HCT116 (cell line): Measurements from ENCODE around the gene SUPT3H. TPM values are rescaled to one million over a fixed set of nuclear protein-coding genes. Genes with fewer than 3 reads are reported as not detected.

Experiments
- ATAC-seq: fragments of 200-7000 bp; cut with Tn5 transposase; 2 replicates; pipeline ENCODE4 v1.9.1; 2020; ENCODE audit warnings: mild to moderate bottlenecking, moderate library complexity
- BruUV-seq: library from RNA; stranded (reverse); fragments of 400-500 nt; replicated peaks from 2 replicates; lab custom pipeline; 2021; lab: Mats Ljungman, UMichigan
- CTCF ChIA-PET: fragments of 300-600 bp; sonication (Branson Sonifier 250); formaldehyde crosslinking; loops from one replicate; lab custom pipeline; 2021; ENCODE audit warnings: antibody characterized with exemption; lab: Charles Lee
- POLR2A ChIA-PET: fragments of 300-600, 350-600 bp; sonication (Branson Sonifier 250); formaldehyde crosslinking; loops from one replicate; lab custom pipeline; 2021; ENCODE audit warnings: antibody characterized with exemption; lab: Charles Lee
- RAD21 ChIA-PET, 2 experiments: fragments of 300-600 bp; sonication (Branson Sonifier 250); formaldehyde crosslinking; loops; one replicate each; lab custom pipeline; 2023; ENCODE audit warnings: low total read pairs in 2 of 2; ENCODE audit not compliant: uncharacterized antibody in 2 of 2, unreplicated experiment in 2 of 2, low non-redundant PET in 1 of 2; lab: Charles Lee
- DNase-seq: peaks from one replicate; pipeline ENCODE4 v3.0.0-alpha.2; 2010; ENCODE audit warnings: low read depth, low spot score
- H2AFZ ChIP-seq: fragments of 200-600 bp; shearing (Covaris generic), sonication (generic); 2 replicates; pipeline ENCODE4 v1.6.1; 2017; ENCODE audit warnings: low read depth, mixed run types, mixed read lengths, antibody characterized with exemption, low read length; ENCODE audit not compliant: poor library complexity, severe bottlenecking
- H3K27ac ChIP-seq: 2 replicates; pipeline ENCODE4 v1.5.1; 2012; ENCODE audit warnings: low read depth, low read length
- H3K27me3 ChIP-seq: fragments of 200-600 bp; sonication (generic); 2 replicates; pipeline ENCODE4 v1.6.1; 2016; ENCODE audit warnings: mixed run types, low read length, mixed read lengths; ENCODE audit not compliant: insufficient read depth
- H3K36me3 ChIP-seq, 2 experiments: fragments of 200-500 bp in 1 of 2; fragments of 200-600 bp in 1 of 2; sonication (Bioruptor generic) in 1 of 2; sonication (generic) in 1 of 2; 2 replicates each; pipeline versions ENCODE4 v1.5.1 to v1.6.1; 2014 to 2016; ENCODE audit warnings: low read length in 2 of 2, inconsistent platforms in 1 of 2, mixed read lengths in 1 of 2, mixed run types in 1 of 2; ENCODE audit not compliant: insufficient read depth in 2 of 2, control insufficient read depth in 1 of 2
- H3K4me1 ChIP-seq, 2 experiments: fragments of 200-600 bp in 1 of 2; sonication (generic) in 1 of 2; 2 replicates each; pipeline versions ENCODE4 v1.5.1 to v1.6.1; 2012 to 2017; ENCODE audit warnings: low read length in 2 of 2, inconsistent platforms in 1 of 2, mild to moderate bottlenecking in 1 of 2, mixed read lengths in 1 of 2, mixed run types in 1 of 2, moderate library complexity in 1 of 2; ENCODE audit not compliant: insufficient read depth in 2 of 2, control insufficient read depth in 1 of 2
- H3K4me2 ChIP-seq: fragments of 200-600 bp; sonication (generic); 2 replicates; pipeline ENCODE4 v1.6.1; 2017; ENCODE audit warnings: mixed run types, low read length, mixed read lengths
- H3K4me3 ChIP-seq, 2 experiments: fragments of 200-600 bp in 1 of 2; sonication (generic) in 1 of 2; replicated peaks in 1 of 2; 2 replicates each; pipeline ENCODE4 v1.5.1; 2011 to 2016; ENCODE audit warnings: low read length in 2 of 2, control low read depth in 1 of 2, low read depth in 1 of 2, mild to moderate bottlenecking in 1 of 2, mixed read lengths in 1 of 2, mixed run types in 1 of 2
- H3K79me2 ChIP-seq: fragments of 200-600 bp; sonication (generic); 2 replicates; pipeline ENCODE4 v1.6.1; 2017; ENCODE audit warnings: mild to moderate bottlenecking, mixed run types, low read length, moderate library complexity, mixed read lengths; ENCODE audit not compliant: insufficient read depth
- H3K9ac ChIP-seq: fragments of 200-600 bp; sonication (generic); 2 replicates; pipeline ENCODE4 v1.6.1; 2016; ENCODE audit warnings: low read length, mixed read lengths
- H3K9me2 ChIP-seq: fragments of 200-600 bp; sonication (generic), shearing (Covaris generic); 2 replicates; pipeline ENCODE4 v1.6.1; 2017; ENCODE audit warnings: mixed run types, mild to moderate bottlenecking, moderate library complexity; ENCODE audit not compliant: insufficient read depth
- H3K9me3 ChIP-seq, 2 experiments: fragments of 200-500 bp in 1 of 2; fragments of 200-600 bp in 1 of 2; sonication (Bioruptor generic) in 1 of 2; sonication (generic) in 1 of 2; 2 replicates each; pipeline ENCODE4 v1.6.1; 2014 to 2017; ENCODE audit warnings: low read length in 2 of 2, mixed read lengths in 2 of 2, inconsistent platforms in 1 of 2, low read depth in 1 of 2, mild to moderate bottlenecking in 1 of 2, mixed run types in 1 of 2, moderate library complexity in 1 of 2; ENCODE audit not compliant: control insufficient read depth in 1 of 2, insufficient read depth in 1 of 2
- H4K20me1 ChIP-seq: fragments of 200-600 bp; sonication (generic), shearing (Covaris generic); 2 replicates; pipeline ENCODE4 v1.6.1; 2017; ENCODE audit warnings: mixed run types, mild to moderate bottlenecking, moderate library complexity; ENCODE audit not compliant: insufficient read depth
- CBX3 ChIP-seq: IDR thresholded peaks from 2 replicates; pipeline ENCODE4 v1.6.1; 2012; ENCODE audit warnings: low read depth
- CEBPB ChIP-seq: IDR thresholded peaks from 2 replicates; pipeline ENCODE4 v1.6.1; 2012; ENCODE audit warnings: low read depth
- EGR1 ChIP-seq: IDR thresholded peaks from 2 replicates; pipeline ENCODE4 v1.6.1; 2012; ENCODE audit warnings: low read depth
- ELF1 ChIP-seq: IDR thresholded peaks from 2 replicates; pipeline ENCODE4 v1.6.1; 2012; ENCODE audit warnings: low read depth, borderline replicate concordance
- EZH2 ChIP-seq: fragments of 200-600 bp; sonication (generic); IDR thresholded peaks from 2 replicates; pipeline ENCODE4 v1.6.1; 2017; ENCODE audit warnings: antibody characterized with exemption, mixed run types
- EZH2phosphoT487 ChIP-seq: fragments of 200-600 bp; IDR thresholded peaks from 2 replicates; pipeline ENCODE4 v1.6.1; 2018; ENCODE audit warnings: antibody characterized with exemption, borderline replicate concordance
- FOSL1 ChIP-seq: IDR thresholded peaks from 2 replicates; pipeline ENCODE4 v1.6.1; 2012; ENCODE audit warnings: low read depth
- JUND ChIP-seq: IDR thresholded peaks from 2 replicates; pipeline ENCODE4 v1.6.1; 2012
- MAX ChIP-seq: IDR thresholded peaks from 2 replicates; pipeline ENCODE4 v1.6.1; 2012
- POLR2A ChIP-seq: IDR thresholded peaks from 2 replicates; pipeline ENCODE4 v1.7.0; 2011; ENCODE audit warnings: borderline replicate concordance; ENCODE audit not compliant: insufficient read depth, insufficient read length; ENCODE audit errors: extremely low read depth
- POLR2AphosphoS5 ChIP-seq: IDR thresholded peaks from 2 replicates; pipeline ENCODE4 v1.6.1; 2011; ENCODE audit warnings: mild to moderate bottlenecking, low read depth, low read length, moderate library complexity
- RAD21 ChIP-seq: IDR thresholded peaks from 2 replicates; pipeline ENCODE4 v1.6.1; 2012; ENCODE audit warnings: low read depth, mild to moderate bottlenecking
- REST ChIP-seq: IDR thresholded peaks from 2 replicates; pipeline ENCODE4 v1.6.1; 2012; ENCODE audit warnings: low read depth
- SIN3A ChIP-seq: IDR thresholded peaks from 2 replicates; pipeline ENCODE4 v1.6.1; 2012; ENCODE audit warnings: low read depth
- SP1 ChIP-seq: IDR thresholded peaks from 2 replicates; pipeline ENCODE4 v1.6.1; 2012; ENCODE audit warnings: low read depth
- SRF ChIP-seq: IDR thresholded peaks from 2 replicates; pipeline ENCODE4 v1.6.1; 2012; ENCODE audit warnings: low read depth
- TCF7L2 ChIP-seq: IDR thresholded peaks from 2 replicates; pipeline ENCODE4 v1.7.0; 2011; ENCODE audit warnings: borderline replicate concordance, inconsistent platforms; ENCODE audit not compliant: insufficient read depth, insufficient read length; ENCODE audit errors: extremely low read depth
- intact Hi-C: fragments of 100-400 bp; cut with micrococcal nuclease; formaldehyde crosslinking; loops from 2 replicates; pipeline ENCODE4 v1.10.0; 2022
- total RNA-seq: library from RNA; stranded (reverse); gene quantifications from one replicate; pipeline ENCODE4 v1.2.1, GENCODE V29; 2021; ENCODE audit not compliant: unreplicated experiment

The SUPT3H gene
- total RNA-seq, 1 experiment from 2014 or later, result 7.4 TPM

- DNase-seq (no peak), ATAC-seq (no peak)
- ChIA-PET CTCF (no interaction called here), RAD21 (no interaction called here), POLR2A (no interaction called here)
- Histone ChIP-seq H3K9ac (no peak overlapping the region), H3K9me3 (no peaks in the 10 kb centered on the region), H3K4me2 (no peak overlapping the region), H3K36me3 (no peaks in the 10 kb centered on the region), H3K4me3 (no peak overlapping the region), H3K9me2 (no peaks in the 10 kb centered on the region), H3K4me1 (no peaks in the 10 kb centered on the region), H3K27me3 (no peaks in the 10 kb centered on the region), H4K20me1 (no peaks in the 10 kb centered on the region), H3K79me2 (no peaks in the 10 kb centered on the region), H3K27ac (no peak overlapping the region), H2AFZ (no peak overlapping the region)
- TF ChIP-seq SP1 (no peak), JUND (no peak), RAD21 (no peak), REST (no peak), TCF7L2 (no peak), EGR1 (no peak), SRF (no peak), EZH2 (no peak), ELF1 (no peak), SIN3A (no peak), CBX3 (no peak), MAX (no peak), POLR2A (no peak), EZH2phosphoT487 (no peak), FOSL1 (no peak), CEBPB (no peak), POLR2AphosphoS5 (no peak)
- no TSS peak for BruUV-seq
- intact Hi-C loops, result no loop called here
Measured at GRCh38 chr6:45138765-45139164, 239.0 kb downstream of the SUPT3H start.
